ENCODE results near the gene CCL5.

GRCh38 chr17:35900708-35901480 is 20.7 kb upstream of the CCL5 start:
- no peak for TF ChIP-seq CTCF (conservative IDR thresholded peaks at IDR 0.05 in 1 of 2, IDR thresholded peaks at IDR 0.05 in 1 of 2; ENCODE audit: extremely low read depth in 1 of 2, insufficient read depth in 1 of 2, low read depth in 1 of 2, low read length in 2 of 2)
- TF ChIP-seq EZH2 (IDR thresholded peaks at IDR 0.05; ENCODE audit: borderline replicate concordance, low read length), result no peak

Measured in mammary epithelial cell (primary cell).